ENCODE results near the gene PCDHAC2. TPM values are rescaled to one million over a fixed set of nuclear protein-coding genes. Genes with fewer than 3 reads are reported as not detected.

PCDHAC2 gene
- total and polyA plus RNA-seq, 9 of the 15 experiments (the other 6 are each of a cell fraction or from before 2014, with no cell fraction given) = 0.03 TPM; not detected in 8

DNA sequence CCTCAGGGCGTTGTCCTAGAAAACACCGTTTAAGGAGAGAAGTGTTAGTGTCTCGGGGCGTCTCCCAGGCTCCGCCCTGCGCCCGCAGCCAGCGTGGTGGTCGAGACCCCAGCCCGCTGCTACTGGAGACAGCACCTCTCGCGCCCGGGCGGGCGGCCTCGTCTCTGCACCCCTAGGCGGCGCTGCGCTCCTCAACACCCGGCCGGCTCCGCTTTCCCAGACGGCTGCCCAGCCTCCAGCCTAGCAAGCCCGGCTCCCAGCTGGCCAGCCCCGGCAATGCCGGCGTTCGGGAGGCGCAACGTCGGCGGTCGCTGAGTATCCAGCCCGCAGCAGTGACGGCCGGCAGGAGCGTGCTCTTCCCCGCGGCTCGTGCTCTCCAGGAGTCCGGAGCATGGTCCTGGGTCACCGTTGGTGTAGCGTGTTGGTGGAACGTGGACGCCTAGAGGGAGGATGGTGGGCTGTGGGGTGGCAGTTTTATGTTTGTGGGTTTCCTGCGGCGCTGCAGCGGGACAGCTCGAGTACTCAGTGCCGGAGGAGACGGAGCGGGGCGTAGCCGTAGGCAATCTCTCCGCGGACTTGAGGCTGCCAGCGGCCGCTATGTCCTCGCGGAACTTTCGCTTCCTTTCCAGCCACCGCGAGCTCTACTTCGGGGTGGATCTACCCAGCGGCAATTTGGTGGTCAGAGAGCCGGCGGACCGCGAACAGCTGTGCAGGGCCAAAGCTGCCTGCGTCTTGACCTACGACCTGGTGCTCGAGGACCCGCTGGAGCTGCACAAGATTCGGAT is 39.6 kb upstream of the PCDHAC2 start (continued):
- TF ChIP-seq, protein P1, sequence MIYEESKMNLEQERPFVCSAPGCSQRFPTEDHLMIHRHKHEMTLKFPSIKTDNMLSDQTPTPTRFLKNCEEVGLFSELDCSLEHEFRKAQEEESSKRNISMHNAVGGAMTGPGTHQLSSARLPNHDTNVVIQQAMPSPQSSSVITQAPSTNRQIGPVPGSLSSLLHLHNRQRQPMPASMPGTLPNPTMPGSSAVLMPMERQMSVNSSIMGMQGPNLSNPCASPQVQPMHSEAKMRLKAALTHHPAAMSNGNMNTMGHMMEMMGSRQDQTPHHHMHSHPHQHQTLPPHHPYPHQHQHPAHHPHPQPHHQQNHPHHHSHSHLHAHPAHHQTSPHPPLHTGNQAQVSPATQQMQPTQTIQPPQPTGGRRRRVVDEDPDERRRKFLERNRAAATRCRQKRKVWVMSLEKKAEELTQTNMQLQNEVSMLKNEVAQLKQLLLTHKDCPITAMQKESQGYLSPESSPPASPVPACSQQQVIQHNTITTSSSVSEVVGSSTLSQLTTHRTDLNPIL (CRISPR knock-in tag; IDR thresholded peaks at IDR 0.05) = no peak

DNA sequence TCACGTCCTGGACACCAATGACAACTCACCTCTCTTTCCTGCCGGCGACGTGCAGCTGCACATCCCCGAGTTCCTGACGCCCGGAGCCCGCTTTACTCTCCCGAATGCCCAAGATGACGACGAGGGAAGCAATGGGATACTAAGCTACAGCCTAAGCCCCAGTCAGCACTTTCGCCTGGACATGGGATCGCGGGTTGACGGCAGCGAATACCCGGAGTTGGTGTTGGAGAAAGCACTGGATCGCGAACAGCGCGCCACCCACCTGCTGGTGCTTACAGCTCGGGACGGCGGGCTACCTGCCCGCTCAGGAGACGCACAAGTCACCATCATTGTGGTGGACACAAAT is 39.1 kb upstream of the PCDHAC2 start:
- no peaks in the 10 kb centered on the region for H3K79me2 ChIP-seq (ENCODE audit: control insufficient read depth, insufficient read depth, low read length)
- ChIA-PET POLR2A (no interaction called here), CTCF (ENCODE audit: low intra/inter-chr PET ratio) (no interaction called here)
- no peak for ATAC-seq
- 16% methylated on average over 26 of the region's 26 CpGs for WGBS (ENCODE audit: insufficient coverage, low coverage, missing lambda C conversion rate)
- no peaks in the 10 kb centered on the region for H3K36me3 ChIP-seq (ENCODE audit: control insufficient read depth, insufficient read depth, low read length)
- intact Hi-C loops (cut with micrococcal nuclease) (no loop called here), in situ Hi-C loops (cut with MboI) (no loop called here)
- peaks cover 0 to 12% of the 10 kb centered on the region in 2 experiments; a peak in 1 of 5 replicates for H3K4me1 ChIP-seq (replicated peaks in 1 of 2; ENCODE audit: control insufficient read depth in 2 of 2, insufficient read depth in 2 of 2, low read length in 2 of 2)
- H3K9ac ChIP-seq (ENCODE audit: insufficient read depth in 1 of 2, low read depth in 2 of 2, low read length in 2 of 2) = no peak overlapping the region
- H3K9me1 ChIP-seq (ENCODE audit: control insufficient read depth, insufficient read depth, low read length) = no peaks in the 10 kb centered on the region
- H3K9me3 ChIP-seq (replicated peaks; ENCODE audit: control insufficient read depth, insufficient read depth, low read depth, low read length) = no peaks in the 10 kb centered on the region
- no peaks in the 10 kb centered on the region for H4K20me1 ChIP-seq (replicated peaks; ENCODE audit: control insufficient read depth, insufficient read depth, low read length)
- TF ChIP-seq ZBTB8A (IDR thresholded peaks at IDR 0.05; ENCODE audit: partially characterized antibody) (no peak), TBL1XR1 (IDR thresholded peaks at IDR 0.05; ENCODE audit: low read length in 2 of 2) (no peak), ZNF431 (CRISPR knock-in tag; IDR thresholded peaks at IDR 0.05) (no peak), ZNF445 (CRISPR knock-in tag; IDR thresholded peaks at IDR 0.05; ENCODE audit: low read depth) (no peak), FIP1L1 (IDR thresholded peaks at IDR 0.05; ENCODE audit: low read depth, low read length, poor library complexity, severe bottlenecking) (no peak), ZNF707 (CRISPR knock-in tag; conservative IDR thresholded peaks at IDR 0.05) (no peak), DLX4 (CRISPR knock-in tag; IDR thresholded peaks at IDR 0.05) (no peak), C11orf30 (IDR thresholded peaks at IDR 0.05; ENCODE audit: low read depth) (no peak), PHF21A (IDR thresholded peaks at IDR 0.05; ENCODE audit: borderline replicate concordance, low read depth) (no peak), NFE2 (IDR thresholded peaks at IDR 0.05; ENCODE audit: low read depth) (no peak), HMGXB4 (CRISPR knock-in tag; IDR thresholded peaks at IDR 0.05) (no peak), ZNF311 (CRISPR knock-in tag; IDR thresholded peaks at IDR 0.05) (no peak), ZNF274 (IDR thresholded peaks at IDR 0.05; ENCODE audit: borderline replicate concordance, low read depth, low read length) (no peak), MEF2A (IDR thresholded peaks at IDR 0.05; ENCODE audit: control insufficient read depth, low read depth, low read length) (no peak)
- BruUV-seq (replicated peaks) = no TSS peak
- H3K27me3 ChIP-seq (ENCODE audit: control insufficient read depth in 2 of 2, insufficient read depth in 2 of 2, low read length in 2 of 2) = peaks cover 0 to 12% of the 10 kb centered on the region in 2 experiments; a peak in 1 of 5 replicates
- no peak overlapping the region for H3K4me3 ChIP-seq
- FAIRE-seq = no peak
- DNase-seq (ENCODE audit: extremely low read depth in 1 of 4, low spot score in 3 of 4) = no peak
- no peak overlapping the region for H2AFZ ChIP-seq (ENCODE audit: low read depth, low read length)
- H3K27ac ChIP-seq (ENCODE audit: extremely low read depth, low read depth, low read length) = no peak overlapping the region
- H3K4me2 ChIP-seq (ENCODE audit: insufficient read depth, low read length) = no peak overlapping the region

Data from K562 (cell line).